GM12874 (cell line): ENCODE measurements around the gene EHD2.

ENCODE experiments used
- CTCF ChIP-seq: IDR thresholded peaks from 2 replicates; pipeline ENCODE4 v1.5.1; 2011; ENCODE audit warnings: low read depth, mild to moderate bottlenecking, control low read depth, low read length, moderate library complexity; ENCODE audit not compliant: insufficient read depth

EHD2 gene

GRCh38 chr19:47766359-47766620 lies 53.1 kb downstream of the EHD2 start:
- TF ChIP-seq CTCF, result no peak

DNA sequence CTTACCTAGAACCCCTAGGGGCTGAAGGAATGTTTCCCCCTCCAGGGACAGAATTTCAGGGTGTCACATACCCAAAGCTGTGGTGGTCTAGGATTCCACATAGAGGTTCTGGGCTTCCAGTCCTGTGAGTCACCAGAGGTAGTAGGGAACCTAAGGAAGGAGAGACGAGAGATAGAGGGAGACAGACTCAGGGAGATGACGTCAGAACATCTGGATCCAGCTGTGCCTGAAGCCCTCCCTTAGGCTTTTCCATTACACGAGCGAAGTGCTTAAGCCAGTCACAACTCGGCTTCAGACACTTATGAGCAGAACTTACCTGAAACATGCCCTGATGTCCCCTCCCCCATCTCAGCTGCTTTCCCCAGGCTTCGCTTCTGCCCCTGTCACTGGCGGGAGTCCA lies 53.4 kb downstream of the EHD2 start:
- TF ChIP-seq CTCF, result no peak

GRCh38 chr19:47767349-47767748 lies 54.1 kb downstream of the EHD2 start:
- TF ChIP-seq CTCF, result no peak

GRCh38 chr19:47768604-47769003 lies 55.4 kb downstream of the EHD2 start:
- TF ChIP-seq CTCF, result no peak

DNA sequence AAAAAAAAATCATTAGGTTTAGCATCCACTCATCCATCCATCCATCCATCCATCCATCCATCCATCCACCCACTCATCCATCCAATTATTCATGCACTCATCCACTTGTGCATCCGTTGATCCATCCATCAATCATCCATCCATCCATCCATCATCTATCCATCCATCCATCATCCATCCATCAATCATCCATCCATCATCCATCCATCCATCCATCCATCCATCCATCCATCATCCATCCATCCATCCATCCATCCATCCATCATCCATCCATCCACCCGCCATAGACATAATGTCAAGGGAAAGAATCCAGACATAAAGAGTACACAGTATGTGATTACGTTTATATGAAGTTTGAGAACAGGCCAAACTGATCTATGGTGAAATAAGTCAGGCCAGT lies 56.3 kb downstream of the EHD2 start:
- TF ChIP-seq CTCF, result no peak

GRCh38 chr19:47776568-47776967 lies 63.3 kb downstream of the EHD2 start:
- no peak for TF ChIP-seq CTCF

GRCh38 chr19:47778049-47778953 lies 65.1 kb downstream of the EHD2 start, which contains the start of gene SELENOW:
TSS of gene SELENOW (plus strand) at chr19:47778703. CDS start at chr19:47778786, 83 bp downstream.
- no peak for TF ChIP-seq CTCF
